Measurements from ENCODE around the gene ABHD8.

ABHD8 gene

GRCh38 chr19:17318966-17319365 lies 15.7 kb upstream of the ABHD8 start:
- TF ChIP-seq CTCF (IDR thresholded peaks at IDR 0.05; ENCODE audit: low read depth, low read length) = no peak
- no peak for TF ChIP-seq MAX (IDR thresholded peaks at IDR 0.05; ENCODE audit: low read depth, low read length)
- no peak for TF ChIP-seq POLR2A (IDR thresholded peaks at IDR 0.05; ENCODE audit: extremely low read depth, insufficient read length)
- TF ChIP-seq MYC (IDR thresholded peaks at IDR 0.05; ENCODE audit: low read depth, low read length) = no peak
- no peak for DNase-seq (ENCODE audit: low read depth)

DNA sequence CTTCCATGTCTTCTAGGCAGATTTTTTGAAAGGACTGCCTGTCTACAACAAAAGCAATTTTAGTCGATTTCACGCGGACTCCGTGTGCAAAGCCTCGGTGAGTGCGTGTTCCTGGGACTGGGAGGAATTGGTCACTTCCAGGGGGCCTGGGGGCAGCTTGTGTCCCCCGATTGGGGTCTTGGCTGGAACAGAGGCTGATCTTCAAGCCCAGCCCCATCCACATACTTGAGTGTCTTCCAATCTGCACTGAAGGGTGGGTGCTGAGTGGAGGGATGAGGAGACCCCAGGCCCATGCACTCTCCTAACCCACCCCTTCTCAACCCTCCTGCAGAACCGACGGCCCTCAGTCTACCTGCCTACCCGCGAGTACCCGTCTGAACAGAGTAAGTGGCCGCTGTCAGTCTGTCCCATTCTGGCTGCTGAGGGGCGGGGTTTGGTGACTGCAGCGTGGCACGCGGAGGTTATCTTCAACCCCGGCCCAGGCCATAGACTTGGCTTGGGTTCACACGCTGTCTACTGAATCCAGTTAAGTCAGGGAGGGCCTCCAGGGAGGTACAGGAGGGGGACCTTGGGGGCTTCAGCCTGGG lies 10.9 kb upstream of the ABHD8 start:
- no peak for DNase-seq (ENCODE audit: low read depth)
- H3K4me3 ChIP-seq (ENCODE audit: low read depth, low read length) = no peak overlapping the region
- TF ChIP-seq POLR2A (IDR thresholded peaks at IDR 0.05; ENCODE audit: extremely low read depth, insufficient read length) = no peak
- TF ChIP-seq MYC (IDR thresholded peaks at IDR 0.05; ENCODE audit: low read depth, low read length) = no peak
- no peak for TF ChIP-seq MAX (IDR thresholded peaks at IDR 0.05; ENCODE audit: low read depth, low read length)
- no peak for TF ChIP-seq CTCF (IDR thresholded peaks at IDR 0.05; ENCODE audit: low read depth, low read length)

More at GRCh38 chr19:17318966-17319365, 15.7 kb upstream of the ABHD8 start:
- H3K4me3 ChIP-seq (ENCODE audit: low read depth, low read length) = no peak overlapping the region

- no peak for DNase-seq (ENCODE audit: low read depth)
- TF ChIP-seq CTCF (IDR thresholded peaks at IDR 0.05; ENCODE audit: low read depth, low read length) (no peak), MYC (IDR thresholded peaks at IDR 0.05; ENCODE audit: low read depth, low read length) (no peak), POLR2A (IDR thresholded peaks at IDR 0.05; ENCODE audit: extremely low read depth, insufficient read length) (no peak)
- no peak overlapping the region for H3K4me3 ChIP-seq (ENCODE audit: low read depth, low read length)
These were observed 9.2 kb upstream of the ABHD8 start for GRCh38 chr19:17312189-17313113.

- no peak overlapping the region for H3K4me3 ChIP-seq (ENCODE audit: low read depth, low read length)
- TF ChIP-seq CTCF (IDR thresholded peaks at IDR 0.05; ENCODE audit: low read depth, low read length) = no peak
- no peak for TF ChIP-seq MYC (IDR thresholded peaks at IDR 0.05; ENCODE audit: low read depth, low read length)
- no peak for TF ChIP-seq MAX (IDR thresholded peaks at IDR 0.05; ENCODE audit: low read depth, low read length)
- TF ChIP-seq POLR2A (IDR thresholded peaks at IDR 0.05; ENCODE audit: extremely low read depth, insufficient read length) = no peak
- no peak for DNase-seq (ENCODE audit: low read depth)
These were observed 8.4 kb upstream of the ABHD8 start for GRCh38 chr19:17311455-17312188.

DNA sequence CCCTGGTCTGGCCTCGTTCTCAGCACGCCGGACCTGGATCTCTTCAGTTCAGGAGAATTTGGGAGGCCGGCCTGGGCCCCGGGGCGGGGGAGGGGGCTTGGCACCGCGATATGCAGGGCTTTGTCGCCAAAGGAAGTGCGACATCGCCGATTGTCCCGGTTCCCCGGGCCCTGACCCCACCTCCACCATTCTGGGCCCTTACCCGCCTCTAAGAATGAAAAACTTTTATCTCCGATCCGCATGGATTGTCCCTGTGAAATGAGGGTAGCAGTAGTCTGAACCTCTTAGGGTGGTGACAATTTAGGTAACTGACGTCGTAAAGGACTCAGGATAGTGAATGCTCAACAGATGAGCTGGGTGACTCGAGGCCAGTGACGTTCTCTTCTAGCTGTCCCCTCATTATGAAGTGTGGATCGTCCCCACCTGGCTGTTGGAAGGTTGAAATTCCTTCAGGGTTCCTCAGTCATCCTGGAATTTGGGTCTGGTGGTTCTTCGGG lies 6.8 kb upstream of the ABHD8 start:
- DNase-seq (ENCODE audit: low read depth) = no peak
- no peak for TF ChIP-seq POLR2A (IDR thresholded peaks at IDR 0.05; ENCODE audit: extremely low read depth, insufficient read length)
- TF ChIP-seq CTCF (IDR thresholded peaks at IDR 0.05; ENCODE audit: low read depth, low read length) = no peak
- no peak for TF ChIP-seq MYC (IDR thresholded peaks at IDR 0.05; ENCODE audit: low read depth, low read length)
- no peak for TF ChIP-seq MAX (IDR thresholded peaks at IDR 0.05; ENCODE audit: low read depth, low read length)
- peak overlapping the region; percentile 89 for H3K4me3 ChIP-seq (ENCODE audit: low read depth, low read length)

Data from NB4 (cell line).